H9 (cell line): ENCODE measurements around the gene SWT1. TPM values are rescaled to one million over a fixed set of nuclear protein-coding genes. Genes with fewer than 3 reads are reported as not detected.
A peak's percentile ranks its signal among the peaks of the same experiment; 100 is the strongest.

Source experiments
- DNase-seq: peaks from one replicate; pipeline ENCODE4 v3.0.0-alpha.2; 2017
- H2AFZ ChIP-seq: one replicate; pipeline ENCODE4 v1.6.1; 2013; ENCODE audit warnings: mild to moderate bottlenecking, low read length, control low read depth, moderate library complexity
- H2AK5ac ChIP-seq: 2 replicates; pipeline ENCODE4 v1.6.1; 2013; ENCODE audit warnings: low read length, control low read depth, mixed read lengths; ENCODE audit not compliant: insufficient read length
- H2BK120ac ChIP-seq: one replicate; pipeline ENCODE4 v1.6.1; 2013; ENCODE audit warnings: low read depth, mild to moderate bottlenecking, low read length, control low read depth, inconsistent platforms; ENCODE audit not compliant: poor library complexity, severe bottlenecking
- H2BK12ac ChIP-seq: 2 replicates; pipeline ENCODE4 v1.6.1; 2013; ENCODE audit warnings: low read length, control low read depth, mixed read lengths, low read depth; ENCODE audit not compliant: insufficient read length
- H2BK15ac ChIP-seq: 2 replicates; pipeline ENCODE4 v1.6.1; 2013; ENCODE audit warnings: low read depth, low read length, control low read depth
- H2BK20ac ChIP-seq: one replicate; pipeline ENCODE4 v1.6.1; 2013; ENCODE audit warnings: low read depth, mild to moderate bottlenecking, low read length, control low read depth, inconsistent platforms; ENCODE audit not compliant: poor library complexity, severe bottlenecking
- H2BK5ac ChIP-seq: 2 replicates; pipeline ENCODE4 v1.6.1; 2013; ENCODE audit warnings: low read length, control low read depth, mixed read lengths; ENCODE audit not compliant: insufficient read length
- H3K14ac ChIP-seq: 2 replicates; pipeline ENCODE4 v1.6.1; 2013; ENCODE audit warnings: low read length, control low read depth; ENCODE audit not compliant: insufficient read depth
- H3K18ac ChIP-seq: 2 replicates; pipeline ENCODE4 v1.6.1; 2013; ENCODE audit warnings: low read depth, mild to moderate bottlenecking, mixed read lengths, low read length, control low read depth; ENCODE audit not compliant: insufficient read length
- H3K23ac ChIP-seq: 2 replicates; pipeline ENCODE4 v1.6.1; 2013; ENCODE audit warnings: low read length, control low read depth, mixed read lengths, low read depth; ENCODE audit not compliant: insufficient read length
- H3K23me2 ChIP-seq: 2 replicates; pipeline ENCODE4 v1.6.1; 2013; ENCODE audit warnings: low read depth, mild to moderate bottlenecking, mixed read lengths, low read length, control low read depth; ENCODE audit not compliant: insufficient read length, poor library complexity, severe bottlenecking
- H3K27ac ChIP-seq: 2 replicates; pipeline ENCODE4 v1.5.1; 2013; ENCODE audit warnings: low read length, control low read depth, mixed read lengths, low read depth; ENCODE audit not compliant: insufficient read length
- H3K27me3 ChIP-seq: 2 replicates; pipeline ENCODE4 v1.6.1; 2013; ENCODE audit warnings: low read length, control low read depth, inconsistent platforms; ENCODE audit not compliant: insufficient read depth
- H3K4ac ChIP-seq: 2 replicates; pipeline ENCODE4 v1.6.1; 2013; ENCODE audit warnings: low read depth, mild to moderate bottlenecking, control low read depth, inconsistent platforms, low read length, moderate library complexity
- H3K4me1 ChIP-seq: 2 replicates; pipeline ENCODE4 v1.6.1; 2013; ENCODE audit warnings: low read length, control low read depth, inconsistent platforms; ENCODE audit not compliant: insufficient read depth
- H3K4me2 ChIP-seq: 2 replicates; pipeline ENCODE4 v1.6.1; 2013; ENCODE audit warnings: low read length, control low read depth, mixed read lengths; ENCODE audit not compliant: insufficient read length, insufficient read depth
- H3K56ac ChIP-seq: 2 replicates; pipeline ENCODE4 v1.6.1; 2013; ENCODE audit warnings: low read depth, mild to moderate bottlenecking, mixed read lengths, low read length, control low read depth; ENCODE audit not compliant: insufficient read length
- H3K79me1 ChIP-seq: 2 replicates; pipeline ENCODE4 v1.6.1; 2013; ENCODE audit warnings: low read depth, mild to moderate bottlenecking, moderate library complexity, low read length, control low read depth, inconsistent platforms; ENCODE audit not compliant: insufficient read depth, poor library complexity, severe bottlenecking
- H3K79me2 ChIP-seq: 2 replicates; pipeline ENCODE4 v1.6.1; 2013; ENCODE audit warnings: low read length, control low read depth, inconsistent platforms; ENCODE audit not compliant: insufficient read depth
- H3K9ac ChIP-seq: 2 replicates; pipeline ENCODE4 v1.6.1; 2013; ENCODE audit warnings: low read length, control low read depth, mixed read lengths; ENCODE audit not compliant: insufficient read length; ENCODE audit errors: extremely low read depth
- H3K9me3 ChIP-seq: one replicate; pipeline ENCODE4 v1.6.1; 2013; ENCODE audit warnings: low read depth, low read length, inconsistent platforms; ENCODE audit not compliant: control insufficient read depth
- H3T11ph ChIP-seq: one replicate; pipeline ENCODE4 v1.6.1; 2013; ENCODE audit warnings: mild to moderate bottlenecking, low read length, control low read depth, inconsistent platforms
- H4K20me1 ChIP-seq: one replicate; pipeline ENCODE4 v1.6.1; 2013; ENCODE audit not compliant: control insufficient read depth, insufficient read length, insufficient read depth
- H4K5ac ChIP-seq: 2 replicates; pipeline ENCODE4 v1.6.1; 2013; ENCODE audit warnings: low read depth, mild to moderate bottlenecking, mixed read lengths, low read length, control low read depth; ENCODE audit not compliant: insufficient read length
- H4K8ac ChIP-seq: replicated peaks from 2 replicates; pipeline ENCODE4 v1.6.1; 2013; ENCODE audit warnings: low read length, control low read depth, mixed read lengths, low read depth; ENCODE audit not compliant: insufficient read length
- H4K91ac ChIP-seq: 2 replicates; pipeline ENCODE4 v1.6.1; 2013; ENCODE audit warnings: low read depth, mild to moderate bottlenecking, moderate library complexity, mixed read lengths, low read length, control low read depth; ENCODE audit not compliant: insufficient read length
- H3K27ac Mint-ChIP-seq, 3 experiments: 2 replicates in 2 of 3; 3 replicates in 1 of 3; pipeline ENCODE4 v1.8.0; 2020 to 2021; ENCODE audit warnings: mixed read lengths in 3 of 3, mild to moderate bottlenecking in 1 of 3, moderate library complexity in 1 of 3
- H3K27me3 Mint-ChIP-seq: 2 replicates; pipeline ENCODE4 v1.8.0; 2021; ENCODE audit warnings: low read depth, mild to moderate bottlenecking, moderate library complexity, mixed read lengths
- H3K36me3 Mint-ChIP-seq, 3 experiments: 2 replicates in 2 of 3; 3 replicates in 1 of 3; pipeline ENCODE4 v1.8.0; 2020 to 2021; ENCODE audit warnings: low read depth in 3 of 3, mixed read lengths in 3 of 3; ENCODE audit not compliant: insufficient read depth in 1 of 3
- H3K4me1 Mint-ChIP-seq, 2 experiments: 2 replicates each; pipeline ENCODE4 v1.8.0; 2020; ENCODE audit warnings: mixed read lengths in 2 of 2
- H3K4me3 Mint-ChIP-seq, 2 experiments: 2 replicates in 1 of 2; 3 replicates in 1 of 2; pipeline ENCODE4 v1.8.0; 2020 to 2021; ENCODE audit warnings: mild to moderate bottlenecking in 2 of 2, mixed read lengths in 2 of 2, moderate library complexity in 1 of 2
- H3K9me3 Mint-ChIP-seq, 2 experiments: 2 replicates in 1 of 2; 3 replicates in 1 of 2; pipeline ENCODE4 v1.8.0; 2020; ENCODE audit warnings: mild to moderate bottlenecking in 2 of 2, mixed read lengths in 2 of 2, moderate library complexity in 1 of 2
- CTCF ChIP-seq: fragments of 200-600 bp; sonication (generic); conservative IDR thresholded peaks from 3 replicates; pipeline ENCODE4 v1.8.0; 2021; ENCODE audit warnings: antibody characterized with exemption, mild to moderate bottlenecking
- WGBS: extraction: QIAGEN DNeasy Blood & Tissue Kit; methylation state at CpG from one replicate; pipeline ENCODE4 v1.1.7; 2013; ENCODE audit warnings: missing lambda C conversion rate, low lambda C conversion rate, mixed read lengths; ENCODE audit not compliant: insufficient read length; ENCODE audit errors: extremely low coverage; 5-methylcytosine and 5-hydroxymethylcytosine counted together
- total RNA-seq: library from RNA; stranded (reverse); gene quantifications from 2 replicates; pipeline ENCODE4 v1.2.1, GENCODE V29; 2021

SWT1 gene
- total RNA-seq, 1 experiment from 2014 or later, result 5.2 TPM

- Histone ChIP-seq H4K8ac (no peak overlapping the region), H2AK5ac (no peak overlapping the region), H3K27me3 (no peaks in the 10 kb centered on the region), H3K4me2 (no peak overlapping the region), H3K4ac (no peak overlapping the region), H4K91ac (no peak overlapping the region), H3K9me3 (no peaks in the 10 kb centered on the region), H3K4me1 (no peaks in the 10 kb centered on the region), H3K18ac (peak overlapping the region; percentile 25), H4K20me1 (no peaks in the 10 kb centered on the region), H2BK20ac (no peak overlapping the region), H3K9ac (no peak overlapping the region), H3K27ac (no peak overlapping the region), H3K14ac (no peak overlapping the region), H4K5ac (no peak overlapping the region), H3T11ph (no peak overlapping the region), H2BK5ac (no peak overlapping the region), H2BK120ac (no peak overlapping the region), H2BK15ac (no peak overlapping the region), H2BK12ac (no peak overlapping the region), H3K79me1 (no peaks in the 10 kb centered on the region), H3K23me2 (no peaks in the 10 kb centered on the region), H2AFZ (no peak overlapping the region), H3K56ac (no peak overlapping the region), H3K79me2 (no peaks in the 10 kb centered on the region), H3K23ac (no peak overlapping the region)
- WGBS, result no CpG with 5 or more reads among the region's 3 CpGs
- Mint-ChIP-seq H3K9me3 (no peaks in the 10 kb centered on the region), H3K27ac (no peak overlapping the region; a peak in 1 of 7 replicates), H3K4me1 (no peaks in the 10 kb centered on the region), H3K36me3 (peaks cover 0 to 2% (median 1%) of the 10 kb centered on the region in 3 experiments; a peak in 2 of 7 replicates), H3K4me3 (no peak overlapping the region), H3K27me3 (no peaks in the 10 kb centered on the region)
- no peak for DNase-seq
- no peak for TF ChIP-seq CTCF
Measured at GRCh38 chr1:185281245-185281644, 124.3 kb downstream of the SWT1 start.
